Activated naive CD4-positive, alpha-beta T cell treated with anti-CD3 and anti-CD28 coated beads, Interleukin-2, amount 50 U/mL, for 72 hours (primary cell): ENCODE data around the gene JAKMIP2. TPM values are rescaled to one million over a fixed set of nuclear protein-coding genes. Genes with fewer than 3 reads are reported as not detected.
"Not testable (repeated sequence)": the region's sequence is repeated elsewhere in the genome, so short reads cannot be mapped to it uniquely, and the experiment has no call there.

ENCODE experiments used
- ATAC-seq, 2 donors: fragments of 150-1000 bp; cut with Tn5 transposase; 2 replicates each; pipeline ENCODE4 v1.10.0; 2021; ENCODE audit warnings: mild to moderate bottlenecking in 2 of 2, moderate library complexity in 2 of 2
- DNase-seq, 2 donors: peaks; one replicate each; pipeline ENCODE4 v3.0.0; 2021 to 2022; ENCODE audit warnings: low spot score in 2 of 2
- H3K27ac Mint-ChIP-seq, 2 donors: one replicate each; pipeline ENCODE4 v1.8.0; 2022; ENCODE audit warnings: mild to moderate bottlenecking in 2 of 2, mixed read lengths in 2 of 2
- H3K36me3 Mint-ChIP-seq, 2 donors: one replicate each; pipeline ENCODE4 v1.8.0; 2022; ENCODE audit warnings: mixed read lengths in 2 of 2
- H3K9me3 Mint-ChIP-seq, 2 donors: one replicate each; pipeline ENCODE4 v1.8.0; 2022; ENCODE audit warnings: mixed read lengths in 2 of 2
- total RNA-seq, 2 donors: library from RNA; stranded (reverse); gene quantifications; one replicate each; pipeline ENCODE4 v1.2.3, GENCODE V29; 2022

JAKMIP2 gene
- total RNA-seq, 2 donors from 2014 or later = 0.30 to 0.60 TPM

- H3K9me3 Mint-ChIP-seq = peaks cover 7 to 26% of the 10 kb centered on the region in 2 donors
- peaks cover 5 to 18% of the 10 kb centered on the region in 2 donors for H3K36me3 Mint-ChIP-seq
- DNase-seq = no peak
- no peak overlapping the region for H3K27ac Mint-ChIP-seq
- no peak for ATAC-seq
Observed at GRCh38 chr5:147659166-147659929, 123.2 kb downstream of the JAKMIP2 start.

DNA sequence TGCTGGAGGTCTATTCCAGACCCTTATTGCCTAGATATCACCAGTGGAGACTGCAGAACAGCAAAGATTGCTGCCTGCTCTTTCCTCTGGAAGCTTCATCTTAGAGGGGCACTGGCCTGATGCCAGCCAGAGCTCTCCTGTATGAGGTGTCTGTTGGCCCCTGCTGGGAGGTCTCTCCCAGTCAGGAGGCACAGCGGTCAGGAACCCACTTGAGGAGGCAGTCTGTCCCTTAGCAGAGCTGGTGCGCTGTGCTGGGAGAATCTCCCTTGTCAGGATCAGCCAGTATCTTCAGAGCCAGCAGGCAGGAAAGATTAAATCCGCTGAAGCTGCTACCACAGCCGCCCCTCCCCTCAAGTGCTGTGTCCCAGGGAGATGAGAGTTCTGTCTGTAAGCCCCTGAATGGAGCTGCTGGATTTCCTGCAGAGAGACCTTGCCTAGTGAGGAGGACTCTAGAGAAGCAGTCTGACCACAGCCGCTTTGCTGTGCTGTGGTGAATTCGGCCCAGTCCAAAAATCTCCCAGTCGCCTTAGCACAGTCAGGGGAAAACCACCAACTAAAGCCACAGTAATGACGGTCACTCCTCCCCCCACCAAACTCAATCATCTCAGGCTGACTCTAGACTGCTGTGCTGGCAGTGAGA is 124.1 kb downstream of the JAKMIP2 start:
- H3K9me3 Mint-ChIP-seq = peaks cover 7 to 26% of the 10 kb centered on the region in 2 donors
- ATAC-seq = no peak
- H3K36me3 Mint-ChIP-seq = peaks cover 5 to 18% of the 10 kb centered on the region in 2 donors
- no peak overlapping the region for H3K27ac Mint-ChIP-seq
- DNase-seq = no peak

DNA sequence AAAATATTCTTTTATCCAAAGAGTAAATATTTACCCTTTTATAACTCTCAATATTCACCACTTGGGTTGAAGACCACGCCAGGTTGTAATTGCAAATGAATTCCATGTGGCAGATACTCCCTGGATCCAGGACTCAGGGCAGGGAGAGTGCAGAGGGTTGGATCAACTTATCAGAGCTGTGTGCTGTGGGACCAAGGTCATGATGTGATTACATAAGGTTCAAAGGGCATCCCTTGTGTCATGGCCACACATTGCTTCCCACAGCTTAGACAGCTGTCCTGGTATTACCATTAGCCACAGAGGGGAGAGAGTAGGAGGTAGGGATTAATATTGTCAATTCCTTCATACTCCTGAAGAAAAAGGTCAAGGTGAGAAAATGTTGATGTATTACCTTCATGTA is 133.9 kb downstream of the JAKMIP2 start:
- DNase-seq = no peak
- Mint-ChIP-seq H3K36me3 (no peaks in the 10 kb centered on the region), H3K9me3 (no peaks in the 10 kb centered on the region), H3K27ac (no peak overlapping the region)
- no peak for ATAC-seq

DNA sequence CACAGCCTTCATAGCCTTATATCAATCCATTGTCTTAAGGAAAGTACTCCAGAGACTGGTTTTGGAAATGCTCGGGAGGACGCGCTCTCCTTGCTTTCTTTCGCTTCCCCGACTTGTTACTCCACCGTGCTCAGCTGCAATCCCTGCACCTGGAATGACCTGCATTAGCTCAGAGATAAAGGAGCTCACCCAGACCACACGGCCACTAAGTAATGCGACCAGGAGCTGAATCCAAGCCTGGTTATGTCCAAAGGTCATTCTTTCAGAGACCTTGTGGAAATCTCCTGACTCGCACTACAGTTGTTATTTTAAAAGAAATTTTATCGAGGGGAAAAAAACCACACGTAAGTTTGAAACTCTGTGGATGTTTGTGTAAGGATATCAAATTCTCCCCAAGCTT is 137.3 kb downstream of the JAKMIP2 start:
- no peak for DNase-seq
- Mint-ChIP-seq H3K27ac (no peak overlapping the region), H3K36me3 (no peaks in the 10 kb centered on the region), H3K9me3 (no peaks in the 10 kb centered on the region)
- no peak for ATAC-seq

GRCh38 chr5:147644460-147644859 is 138.1 kb downstream of the JAKMIP2 start:
- no peaks in the 10 kb centered on the region for H3K9me3 Mint-ChIP-seq

GRCh38 chr5:147643142-147643541 is 139.4 kb downstream of the JAKMIP2 start:
- DNase-seq (no peak), ATAC-seq (no peak)
- H3K9me3 Mint-ChIP-seq = no peaks in the 10 kb centered on the region
- H3K36me3 Mint-ChIP-seq = no peaks in the 10 kb centered on the region
- no peak overlapping the region for H3K27ac Mint-ChIP-seq

More at GRCh38 chr5:147644460-147644859, 138.1 kb downstream of the JAKMIP2 start:
- no peak overlapping the region for H3K27ac Mint-ChIP-seq
- ATAC-seq (no peak), DNase-seq (no peak)
- H3K36me3 Mint-ChIP-seq = no peaks in the 10 kb centered on the region

DNA sequence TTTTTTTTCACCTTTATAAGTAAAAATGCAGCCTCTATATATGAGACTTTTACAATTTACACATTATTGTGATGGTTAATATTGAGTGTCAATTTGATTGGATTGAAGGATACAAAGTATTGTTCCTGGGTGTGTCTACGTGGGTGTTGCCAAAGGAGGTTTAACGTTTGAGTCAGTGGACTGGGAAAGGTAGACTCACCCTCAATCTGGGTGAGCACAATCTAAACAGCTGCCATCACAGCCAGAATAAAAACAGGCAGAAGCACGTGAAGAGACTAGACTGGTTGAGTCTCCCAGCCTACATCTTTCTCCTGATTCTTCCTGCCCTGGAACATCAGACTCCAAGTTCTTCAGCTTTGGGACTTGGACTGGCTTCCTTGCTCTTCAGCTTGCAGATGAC is 139.9 kb downstream of the JAKMIP2 start:
- DNase-seq (no peak), ATAC-seq (no peak)
- Mint-ChIP-seq H3K36me3 (no peaks in the 10 kb centered on the region), H3K27ac (no peak overlapping the region), H3K9me3 (no peaks in the 10 kb centered on the region)

DNA sequence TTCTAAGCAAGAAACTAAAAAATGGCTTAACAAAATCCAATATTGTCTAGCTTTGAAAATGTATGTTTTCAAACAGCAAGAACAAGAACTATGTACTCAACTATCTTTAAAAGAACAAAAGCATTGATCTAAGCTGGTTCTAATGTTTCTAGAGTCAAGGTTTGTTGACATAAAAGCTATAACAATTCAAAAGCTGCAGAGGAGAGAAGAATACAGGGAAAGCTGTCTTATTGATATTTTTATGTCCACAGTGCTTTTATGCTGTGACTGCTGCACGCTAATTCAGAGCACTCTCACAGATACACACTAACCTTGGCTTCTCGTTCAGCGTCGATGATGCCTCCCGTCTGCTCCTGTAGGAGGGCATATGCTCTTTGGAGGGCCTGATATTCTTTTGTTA is 143.2 kb downstream of the JAKMIP2 start:
- Mint-ChIP-seq H3K36me3 (no peaks in the 10 kb centered on the region), H3K9me3 (no peaks in the 10 kb centered on the region), H3K27ac (no peak overlapping the region)
- no peak for DNase-seq
- no peak for ATAC-seq

DNA sequence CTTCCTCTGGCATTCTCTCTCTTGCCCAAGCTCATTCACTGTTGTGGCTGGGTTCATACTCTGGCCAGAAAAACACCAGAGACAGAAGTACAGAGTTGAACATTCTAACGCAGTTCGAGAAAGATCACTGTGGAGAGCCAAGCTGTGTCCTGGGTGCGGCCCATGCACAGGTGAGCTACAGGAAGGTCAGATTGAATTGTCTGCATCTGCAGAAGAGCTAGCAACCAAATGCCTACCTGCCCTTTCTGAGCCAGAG is 145.9 kb downstream of the JAKMIP2 start:
- Mint-ChIP-seq H3K9me3 (no peaks in the 10 kb centered on the region), H3K27ac (no peak overlapping the region), H3K36me3 (no peaks in the 10 kb centered on the region)
- ATAC-seq (no peak), DNase-seq (no peak)

GRCh38 chr5:147635882-147636728 is 146.4 kb downstream of the JAKMIP2 start:
- ATAC-seq = no peak
- no peaks in the 10 kb centered on the region for H3K36me3 Mint-ChIP-seq

DNA sequence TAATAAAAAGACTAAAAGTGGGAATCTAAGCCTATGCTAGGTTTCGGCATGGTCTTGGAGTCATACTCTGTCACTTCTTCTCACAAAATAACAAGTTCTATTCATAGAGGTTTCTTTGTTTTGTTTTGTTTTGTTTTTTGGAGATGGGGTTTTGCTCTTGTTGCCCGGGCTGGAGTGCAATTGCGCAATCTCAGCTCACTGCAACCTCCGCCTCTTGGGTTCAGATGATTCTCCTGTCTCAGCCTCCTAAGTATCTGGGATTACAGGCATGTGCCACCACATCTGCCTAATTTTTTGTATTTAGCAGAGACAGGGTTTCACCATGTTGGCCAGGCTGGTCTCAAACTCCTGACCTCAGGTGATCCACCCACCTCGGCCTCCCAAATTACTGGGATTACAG is 147.1 kb downstream of the JAKMIP2 start:
- ATAC-seq, H3K9me3 Mint-ChIP-seq, DNase-seq, H3K36me3 Mint-ChIP-seq, H3K27ac Mint-ChIP-seq: not testable (repeated sequence)

More at GRCh38 chr5:147635882-147636728, 146.4 kb downstream of the JAKMIP2 start:
- Mint-ChIP-seq H3K27ac (no peak overlapping the region), H3K9me3 (no peaks in the 10 kb centered on the region)
- DNase-seq = no peak

- Mint-ChIP-seq H3K9me3 (no peaks in the 10 kb centered on the region), H3K36me3 (no peaks in the 10 kb centered on the region), H3K27ac (no peak overlapping the region)
- DNase-seq (no peak), ATAC-seq (no peak)
Observed at GRCh38 chr5:147633173-147633572, 149.4 kb downstream of the JAKMIP2 start.

- Mint-ChIP-seq H3K36me3 (no peaks in the 10 kb centered on the region), H3K9me3 (no peaks in the 10 kb centered on the region), H3K27ac (no peak overlapping the region)
- ATAC-seq (no peak), DNase-seq (no peak)
Observed at GRCh38 chr5:147631428-147632003, 151.0 kb downstream of the JAKMIP2 start.

GRCh38 chr5:147629196-147629595 is 153.3 kb downstream of the JAKMIP2 start:
- no peak for ATAC-seq
- Mint-ChIP-seq H3K9me3 (no peaks in the 10 kb centered on the region), H3K27ac (no peak overlapping the region), H3K36me3 (no peaks in the 10 kb centered on the region)
- DNase-seq = no peak

DNA sequence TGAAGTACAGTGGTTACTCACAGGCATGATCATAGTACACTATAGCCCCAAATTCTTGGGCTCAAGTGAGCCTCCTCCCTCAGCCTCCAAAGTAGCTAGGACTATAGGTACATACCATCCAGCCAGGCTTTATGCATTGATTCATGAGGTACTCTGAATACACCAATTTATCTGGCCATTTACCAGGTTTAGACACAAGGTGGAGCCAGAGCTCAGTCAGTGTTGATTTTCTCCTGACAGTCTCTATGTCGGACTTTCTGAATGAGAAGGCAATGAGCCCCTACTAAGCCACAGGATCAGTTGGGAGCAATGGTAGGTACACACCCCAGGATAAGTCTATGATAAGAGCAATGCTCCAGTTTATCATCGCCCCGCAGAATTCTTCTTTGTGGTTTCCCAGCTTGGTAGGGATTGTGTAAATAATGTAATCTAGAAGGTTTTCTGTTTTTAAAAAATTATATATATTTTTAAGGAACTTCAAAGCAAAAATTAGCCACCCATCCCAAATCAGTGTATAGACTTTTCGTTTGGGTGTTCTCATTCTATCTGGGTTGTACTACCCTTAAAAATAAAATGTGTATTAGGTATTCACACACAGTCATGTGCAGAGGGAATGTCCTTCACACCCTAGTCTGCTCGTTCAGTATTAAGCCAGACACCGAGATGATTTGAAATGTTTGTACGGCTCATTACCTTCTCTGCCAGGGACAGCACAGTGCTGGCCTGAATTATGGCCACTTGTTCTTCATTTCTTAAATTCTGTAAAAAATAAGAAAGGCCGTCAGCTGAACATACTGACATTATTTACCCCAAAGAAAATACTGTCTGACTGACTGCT is 154.3 kb downstream of the JAKMIP2 start:
- Mint-ChIP-seq H3K36me3 (no peaks in the 10 kb centered on the region), H3K9me3 (no peaks in the 10 kb centered on the region), H3K27ac (no peak overlapping the region)
- DNase-seq (peak in 1 of 2 donors; percentile 56), ATAC-seq (peak; percentile 49 to 81)

- Mint-ChIP-seq H3K27ac (no peak overlapping the region), H3K36me3 (no peaks in the 10 kb centered on the region), H3K9me3 (no peaks in the 10 kb centered on the region)
- DNase-seq (no peak), ATAC-seq (no peak)
Observed at GRCh38 chr5:147626464-147626863, 156.1 kb downstream of the JAKMIP2 start.
